Measurements from ENCODE around the gene ETV3L. TPM values are rescaled to one million over a fixed set of nuclear protein-coding genes. Genes with fewer than 3 reads are reported as not detected.

Gene ETV3L
- total and polyA plus RNA-seq, 2 of the 8 experiments (the other 6 are each of a cell fraction or from before 2014, with no cell fraction given), result 0.17 to 0.26 TPM

GRCh38 chr1:157115429-157115838 is 15.8 kb upstream of the ETV3L start (continued):
- no peak for TF ChIP-seq MAX (IDR thresholded peaks at IDR 0.05)
- TF ChIP-seq EGR1 (IDR thresholded peaks at IDR 0.05; ENCODE audit: borderline replicate concordance, low read depth, low read length), result no peak
- no peak for TF ChIP-seq USF2 (IDR thresholded peaks at IDR 0.05; ENCODE audit: low read length)
